DOHH2 (cell line): Measurements from ENCODE around the gene CMKLR1.

Experiments
- EZH2phosphoT487 ChIP-seq: fragments of 200-600 bp; sonication (generic); IDR thresholded peaks from 2 replicates; pipeline ENCODE4 v1.6.1; 2017; ENCODE audit warnings: borderline replicate concordance, mild to moderate bottlenecking, antibody characterized with exemption, low read length, moderate library complexity, mixed read lengths
- TF ChIP-seq, protein P1 (sequence below): fragments of 200-600 bp; sonication (generic); IDR thresholded peaks from one replicate; pipeline ENCODE4 v1.5.1; 2014; ENCODE audit warnings: antibody characterized with exemption, mild to moderate bottlenecking, low read depth, low read length; ENCODE audit not compliant: poor library complexity, severe bottlenecking

DNA sequence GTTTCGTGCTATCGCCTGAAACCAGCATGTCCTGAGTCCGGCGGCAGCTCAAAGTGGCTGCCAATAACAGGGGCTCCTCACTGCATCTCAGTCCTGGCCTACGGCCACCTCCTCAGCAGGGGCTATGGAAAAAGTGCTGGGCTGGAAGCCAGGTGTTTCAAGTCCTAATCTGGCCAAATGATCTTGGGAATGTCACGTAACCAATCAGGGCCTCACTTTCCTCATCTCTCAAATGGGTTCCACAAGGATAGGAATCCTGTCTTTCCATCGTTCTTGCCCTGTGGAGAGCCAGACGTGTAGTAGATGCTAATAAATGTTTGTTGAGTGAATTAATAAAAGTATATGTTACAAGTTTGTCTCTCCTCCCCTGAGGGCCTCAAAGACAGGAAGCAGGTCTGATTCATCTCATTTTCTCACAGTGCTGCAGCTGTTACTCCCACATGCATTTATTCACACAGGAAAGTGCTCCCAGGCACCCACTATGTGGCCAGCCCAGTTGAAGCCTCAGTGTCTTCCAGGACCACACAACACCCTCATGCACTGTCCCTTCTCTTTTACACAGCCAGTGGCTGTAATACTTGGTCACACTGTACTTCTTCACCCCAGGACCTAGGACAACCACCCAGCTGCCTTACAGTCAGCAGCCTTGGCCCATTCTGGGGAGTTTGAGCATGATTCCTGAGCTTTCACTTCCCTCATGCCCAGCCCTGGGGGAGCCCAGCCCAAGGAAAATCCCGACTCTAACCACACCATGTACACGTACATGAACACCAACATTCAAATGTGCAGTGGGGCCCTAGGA lies 5.0 kb downstream of the CMKLR1 start:
- TF ChIP-seq, protein P1, sequence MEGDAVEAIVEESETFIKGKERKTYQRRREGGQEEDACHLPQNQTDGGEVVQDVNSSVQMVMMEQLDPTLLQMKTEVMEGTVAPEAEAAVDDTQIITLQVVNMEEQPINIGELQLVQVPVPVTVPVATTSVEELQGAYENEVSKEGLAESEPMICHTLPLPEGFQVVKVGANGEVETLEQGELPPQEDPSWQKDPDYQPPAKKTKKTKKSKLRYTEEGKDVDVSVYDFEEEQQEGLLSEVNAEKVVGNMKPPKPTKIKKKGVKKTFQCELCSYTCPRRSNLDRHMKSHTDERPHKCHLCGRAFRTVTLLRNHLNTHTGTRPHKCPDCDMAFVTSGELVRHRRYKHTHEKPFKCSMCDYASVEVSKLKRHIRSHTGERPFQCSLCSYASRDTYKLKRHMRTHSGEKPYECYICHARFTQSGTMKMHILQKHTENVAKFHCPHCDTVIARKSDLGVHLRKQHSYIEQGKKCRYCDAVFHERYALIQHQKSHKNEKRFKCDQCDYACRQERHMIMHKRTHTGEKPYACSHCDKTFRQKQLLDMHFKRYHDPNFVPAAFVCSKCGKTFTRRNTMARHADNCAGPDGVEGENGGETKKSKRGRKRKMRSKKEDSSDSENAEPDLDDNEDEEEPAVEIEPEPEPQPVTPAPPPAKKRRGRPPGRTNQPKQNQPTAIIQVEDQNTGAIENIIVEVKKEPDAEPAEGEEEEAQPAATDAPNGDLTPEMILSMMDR: no peak
- no peak for TF ChIP-seq EZH2phosphoT487
